H1 (cell line): Measurements from ENCODE around the gene MACROD2. TPM values are rescaled to one million over a fixed set of nuclear protein-coding genes. Genes with fewer than 3 reads are reported as not detected.

Experiments
- CTCF ChIA-PET: fragments of 300-600 bp; sonication (Branson Sonifier 250); formaldehyde crosslinking; loops from one replicate; lab custom pipeline; 2021; ENCODE audit not compliant: partially characterized antibody; lab: Charles Lee
- POLR2A ChIA-PET: fragments of 300-600 bp; sonication (Branson Sonifier 250); formaldehyde crosslinking; loops from one replicate; lab custom pipeline; 2021; ENCODE audit warnings: inconsistent platforms; ENCODE audit not compliant: partially characterized antibody; lab: Charles Lee
- DNase-seq, 2 experiments: peaks; one replicate each; pipeline versions ENCODE4 v3.0.0 to v3.0.0-alpha.2; 2010 to 2022; ENCODE audit warnings: low spot score in 2 of 2, low read depth in 1 of 2, mixed read lengths in 1 of 2
- FAIRE-seq: peaks from 2 replicates; lab custom pipeline; 2011; peaks lifted over from hg19 to GRCh38; lab: Jason Lieb, UNC
- H2AFZ ChIP-seq: 2 replicates; pipeline ENCODE4 v1.8.1; 2012; ENCODE audit warnings: low read length, inconsistent platforms
- H2AK5ac ChIP-seq: 2 replicates; pipeline ENCODE4 v1.6.1; 2013; ENCODE audit warnings: low read depth, low read length
- H2BK120ac ChIP-seq: replicated peaks from 2 replicates; pipeline ENCODE3; 2013; ENCODE audit warnings: low read depth, low read length, inconsistent platforms
- H2BK12ac ChIP-seq: 2 replicates; pipeline ENCODE4 v1.6.1; 2013; ENCODE audit warnings: low read depth, low read length
- H2BK15ac ChIP-seq: 2 replicates; pipeline ENCODE4 v1.6.1; 2013; ENCODE audit warnings: low read length
- H2BK20ac ChIP-seq: 2 replicates; pipeline ENCODE4 v1.6.1; 2013; ENCODE audit warnings: low read length
- H2BK5ac ChIP-seq: 2 replicates; pipeline ENCODE4 v1.6.1; 2013; ENCODE audit warnings: low read depth, low read length
- H3K14ac ChIP-seq: 2 replicates; pipeline ENCODE4 v1.6.1; 2013; ENCODE audit warnings: inconsistent platforms; ENCODE audit not compliant: insufficient read length
- H3K18ac ChIP-seq: 2 replicates; pipeline ENCODE4 v1.6.1; 2013; ENCODE audit warnings: low read length; ENCODE audit errors: extremely low read depth
- H3K23ac ChIP-seq: 2 replicates; pipeline ENCODE4 v1.6.1; 2013; ENCODE audit warnings: inconsistent platforms; ENCODE audit not compliant: insufficient read length
- H3K23me2 ChIP-seq: 2 replicates; pipeline ENCODE4 v1.6.1; 2013; ENCODE audit warnings: low read depth, low read length
- H3K27ac ChIP-seq: 2 replicates; pipeline ENCODE4 v1.6.1; 2011; ENCODE audit warnings: low read depth, low read length, inconsistent platforms
- H3K27me3 ChIP-seq, 4 experiments: replicated peaks in 1 of 4; 1 replicate in 1 of 4; 2 replicates in 3 of 4; pipeline versions ENCODE4 v1.6.1 to v1.8.1; 2011 to 2013; ENCODE audit warnings: low read length in 3 of 4, mild to moderate bottlenecking in 3 of 4, inconsistent platforms in 2 of 4, mixed read lengths in 2 of 4, moderate library complexity in 1 of 4; ENCODE audit not compliant: control insufficient read depth in 3 of 4, insufficient read depth in 3 of 4; ENCODE audit errors: extremely low read depth in 1 of 4
- H3K36me3 ChIP-seq, 4 experiments: 2 replicates each; pipeline versions ENCODE4 v1.6.1 to v1.8.1; 2011 to 2013; ENCODE audit warnings: mild to moderate bottlenecking in 4 of 4, low read length in 3 of 4, moderate library complexity in 2 of 4, control low read depth in 1 of 4, inconsistent platforms in 1 of 4; ENCODE audit not compliant: insufficient read depth in 4 of 4, control insufficient read depth in 2 of 4
- H3K4ac ChIP-seq: replicated peaks from 2 replicates; pipeline ENCODE3; 2013; ENCODE audit warnings: low read length, low read depth, mixed read lengths, inconsistent platforms; ENCODE audit not compliant: insufficient read length
- H3K4me1 ChIP-seq, 4 experiments: replicated peaks in 1 of 4; 1 replicate in 1 of 4; 2 replicates in 3 of 4; pipeline versions ENCODE4 v1.6.1 to v1.8.1; 2011 to 2013; ENCODE audit warnings: low read length in 3 of 4, inconsistent platforms in 2 of 4, mixed read lengths in 1 of 4; ENCODE audit not compliant: insufficient read depth in 4 of 4, control insufficient read depth in 3 of 4
- H3K4me2 ChIP-seq, 2 experiments: 2 replicates each; pipeline versions ENCODE4 v1.6.1 to v1.8.1; 2011 to 2013; ENCODE audit warnings: low read depth in 2 of 2, low read length in 2 of 2, control low read depth in 1 of 2, inconsistent platforms in 1 of 2, mild to moderate bottlenecking in 1 of 2; ENCODE audit not compliant: insufficient read depth in 1 of 2
- H3K4me3 ChIP-seq, 4 experiments: fragments of 200-600, 300-600 bp in 1 of 4; sonication (generic), shearing (Covaris generic), sonication (Bioruptor Twin) in 1 of 4; 2 replicates each; pipeline versions ENCODE4 v1.5.1 to v1.8.1; 2011 to 2016; ENCODE audit warnings: low read length in 4 of 4, low read depth in 3 of 4, control low read depth in 2 of 4, inconsistent platforms in 2 of 4, mild to moderate bottlenecking in 2 of 4, mixed read lengths in 1 of 4, moderate library complexity in 1 of 4; ENCODE audit not compliant: insufficient read depth in 2 of 4; ENCODE audit errors: extremely low read depth in 1 of 4
- H3K56ac ChIP-seq: replicated peaks from 2 replicates; pipeline ENCODE3; 2013; ENCODE audit warnings: low read depth, mild to moderate bottlenecking, mixed read lengths, low read length, inconsistent platforms; ENCODE audit not compliant: insufficient read length
- H3K79me1 ChIP-seq: 2 replicates; pipeline ENCODE4 v1.6.1; 2013; ENCODE audit warnings: low read depth, low read length, control low read depth
- H3K79me2 ChIP-seq, 2 experiments: 2 replicates each; pipeline versions ENCODE4 v1.6.1 to v1.8.1; 2012 to 2013; ENCODE audit warnings: low read length in 2 of 2, mild to moderate bottlenecking in 2 of 2, inconsistent platforms in 1 of 2; ENCODE audit not compliant: insufficient read depth in 2 of 2, control insufficient read depth in 1 of 2
- H3K9ac ChIP-seq, 4 experiments: replicated peaks in 1 of 4; 1 replicate in 1 of 4; 2 replicates in 3 of 4; pipeline versions ENCODE4 v1.6.1 to v1.8.1; 2011 to 2013; ENCODE audit warnings: low read depth in 3 of 4, low read length in 3 of 4, control low read depth in 2 of 4, mild to moderate bottlenecking in 2 of 4, moderate library complexity in 2 of 4, inconsistent platforms in 1 of 4; ENCODE audit errors: extremely low read depth in 1 of 4
- H3K9me3 ChIP-seq, 2 experiments: 2 replicates each; pipeline versions ENCODE4 v1.6.1 to v1.8.1; 2012 to 2013; ENCODE audit warnings: mild to moderate bottlenecking in 2 of 2, moderate library complexity in 2 of 2, control low read depth in 1 of 2, inconsistent platforms in 1 of 2, low read depth in 1 of 2, low read length in 1 of 2, mixed read lengths in 1 of 2; ENCODE audit not compliant: insufficient read depth in 2 of 2
- H4K20me1 ChIP-seq, 2 experiments: replicated peaks in 1 of 2; 2 replicates each; pipeline versions ENCODE3 to v1.8.1; 2011 to 2013; ENCODE audit warnings: inconsistent platforms in 2 of 2, low read length in 2 of 2, mild to moderate bottlenecking in 1 of 2; ENCODE audit not compliant: insufficient read depth in 2 of 2, control insufficient read depth in 1 of 2
- H4K5ac ChIP-seq: 2 replicates; pipeline ENCODE4 v1.6.1; 2013; ENCODE audit warnings: low read length, low read depth, mixed read lengths, inconsistent platforms; ENCODE audit not compliant: insufficient read length
- H4K8ac ChIP-seq: 2 replicates; pipeline ENCODE4 v1.8.0; 2013; ENCODE audit warnings: mild to moderate bottlenecking, moderate library complexity, low read length, inconsistent platforms; ENCODE audit not compliant: insufficient read depth; ENCODE audit errors: extremely low read depth
- H4K91ac ChIP-seq: replicated peaks from 2 replicates; pipeline ENCODE3; 2013; ENCODE audit warnings: low read length, mixed read lengths, inconsistent platforms; ENCODE audit not compliant: insufficient read length
- FOSL1 ChIP-seq: IDR thresholded peaks from 2 replicates; pipeline ENCODE4 v1.6.1; 2011; ENCODE audit warnings: mild to moderate bottlenecking, low read depth, low read length, moderate library complexity; ENCODE audit not compliant: insufficient read depth
- HDAC2 ChIP-seq, 2 experiments: fragments of 300-600 bp in 1 of 2; sonication (generic) in 1 of 2; IDR thresholded peaks; 2 replicates each; pipeline ENCODE4 v1.6.1; 2011 to 2012; ENCODE audit warnings: low read depth in 2 of 2, low read length in 2 of 2, mild to moderate bottlenecking in 2 of 2, moderate library complexity in 2 of 2, borderline replicate concordance in 1 of 2, inconsistent platforms in 1 of 2
- HDAC6 ChIP-seq: IDR thresholded peaks from one replicate; pipeline ENCODE4 v1.7.1; 2012; ENCODE audit warnings: low read depth, mild to moderate bottlenecking, inconsistent platforms, low read length, moderate library complexity
- JUN ChIP-seq: IDR thresholded peaks from 2 replicates; pipeline ENCODE4 v1.6.1; 2011; ENCODE audit warnings: low read depth, mild to moderate bottlenecking, improper control_type of control experiment, low read length
- KDM1A ChIP-seq: fragments of 200-600, 300-600 bp; sonication (generic); IDR thresholded peaks from 2 replicates; pipeline ENCODE4 v1.7.1; 2016; ENCODE audit warnings: mild to moderate bottlenecking, low read length, borderline replicate concordance
- KDM5A ChIP-seq: fragments of 200-600 bp; IDR thresholded peaks from 2 replicates; pipeline ENCODE4 v1.7.1; 2012; ENCODE audit warnings: mild to moderate bottlenecking, low read length, inconsistent platforms, mixed read lengths
- RXRA ChIP-seq: IDR thresholded peaks from 2 replicates; pipeline ENCODE4 v1.6.1; 2011; ENCODE audit warnings: low read depth, mild to moderate bottlenecking, low read length, moderate library complexity; ENCODE audit not compliant: insufficient read depth
- SIX5 ChIP-seq: IDR thresholded peaks from 2 replicates; pipeline ENCODE4 v1.6.1; 2011; ENCODE audit warnings: mild to moderate bottlenecking, low read depth, low read length
- TBP ChIP-seq: IDR thresholded peaks from 2 replicates; pipeline ENCODE4 v1.6.1; 2011; ENCODE audit warnings: low read depth, low read length, improper control_type of control experiment
- WGBS, 2 experiments: shearing (Covaris generic) in 1 of 2; methylation state at CpG; one replicate each; pipeline versions ENCODE4 v1.1.6 to v1.1.7; 2013 to 2015; ENCODE audit warnings: low lambda C conversion rate in 2 of 2, mixed read lengths in 2 of 2, inconsistent platforms in 1 of 2, low coverage in 1 of 2, missing lambda C conversion rate in 1 of 2; ENCODE audit not compliant: insufficient replicate concordance in 2 of 2, insufficient coverage in 1 of 2, insufficient read length in 1 of 2; ENCODE audit errors: extremely low coverage in 1 of 2, missing lambda C conversion rate in 1 of 2; 5-methylcytosine and 5-hydroxymethylcytosine counted together
- polyA plus RNA-seq, 7 experiments: library from polyadenylated mRNA; depleted of rRNA in 3 of 7; stranded (reverse) in 5 of 7; unstranded in 2 of 7; fragments of >200 nt in 5 of 7; fragments of 200-250 nt in 2 of 7; gene quantifications; 1 replicate in 5 of 7; 2 replicates in 1 of 7; 4 replicates in 1 of 7; pipeline versions ENCODE4 v1.2.1 to v1.2.3, GENCODE V29; 2011 to 2013; ENCODE audit warnings: missing spikeins in 2 of 7, mixed read lengths in 2 of 7
- total RNA-seq: library from RNA; stranded (reverse); fragmentation: NEBNext Ultra II Directional; extraction: Animal tissue kit (Norgen Biotek cat#: 25700); gene quantifications from 2 replicates; pipeline ENCODE4 v1.2.1, GENCODE V29; 2021
- TF ChIP-seq, protein P1 (sequence below): IDR thresholded peaks from 2 replicates; pipeline ENCODE4 v1.6.1; 2011; ENCODE audit warnings: low read length, improper control_type of control experiment

Gene MACROD2
- total and polyA plus RNA-seq, 2 of the 8 experiments (the other 6 are each of a cell fraction or from before 2014, with no cell fraction given) = 0.70 to 3.9 TPM

DNA sequence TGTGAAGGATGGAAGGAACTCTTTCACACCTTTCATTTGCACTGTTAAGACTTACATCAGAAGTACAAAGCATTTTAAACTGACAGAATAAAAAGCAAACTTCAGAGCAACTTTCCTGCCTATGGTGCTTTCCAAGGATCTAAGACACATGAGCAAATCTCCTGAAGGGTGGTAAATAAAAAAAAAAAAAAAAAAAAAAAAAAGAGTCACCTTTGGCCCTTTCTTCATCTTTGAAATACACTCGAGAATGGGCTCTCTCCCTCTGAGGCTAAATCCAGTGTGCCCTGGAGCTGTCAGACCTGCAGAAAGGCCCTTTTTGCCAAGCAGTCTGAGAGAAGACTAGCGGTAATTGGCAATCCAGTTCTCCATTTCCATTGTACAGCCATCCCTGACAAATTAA lies 1455.9 kb downstream of the MACROD2 start:
- Histone ChIP-seq H3K4ac (no peak overlapping the region), H3K18ac (no peak overlapping the region), H2BK15ac (no peak overlapping the region), H2BK5ac (no peak overlapping the region), H4K5ac (no peak overlapping the region), H4K8ac (no peak overlapping the region), H3K56ac (no peak overlapping the region), H2AFZ (no peak overlapping the region), H4K91ac (no peak overlapping the region), H3K23ac (no peak overlapping the region), H3K36me3 (no peaks in the 10 kb centered on the region), H2BK12ac (no peak overlapping the region), H2AK5ac (no peak overlapping the region), H2BK120ac (no peak overlapping the region), H3K27me3 (no peaks in the 10 kb centered on the region), H3K9ac (no peak overlapping the region), H3K4me1 (no peaks in the 10 kb centered on the region), H3K14ac (no peak overlapping the region), H2BK20ac (no peak overlapping the region), H3K4me3 (no peak overlapping the region), H3K27ac (no peak overlapping the region), H3K4me2 (no peak overlapping the region), H3K79me2 (no peaks in the 10 kb centered on the region), H3K9me3 (no peaks in the 10 kb centered on the region), H3K79me1 (no peaks in the 10 kb centered on the region), H4K20me1 (no peaks in the 10 kb centered on the region), H3K23me2 (no peaks in the 10 kb centered on the region)
- WGBS, 2 experiments = 80% methylated on average over 2 of the region's 2 CpGs; no CpG with 5 or more reads in 1 of the 2 experiments
- DNase-seq (no peak), FAIRE-seq (no peak)
- CTCF ChIA-PET = interaction anchor here (0.6 to 1.2 kb wide), 2 partner anchors 40 to 1546 kb away, joined by 3 read pairs; no protein-coding TSS in a partner anchor
- TF ChIP-seq KDM5A = no peak
- no peak for TF ChIP-seq JUN
- TF ChIP-seq HDAC2 (IDR thresholded peaks at IDR 0.05; ENCODE audit: borderline replicate concordance in 1 of 2, low read depth in 2 of 2, low read length in 2 of 2) = no peak
- no peak for TF ChIP-seq TBP
- no peak for TF ChIP-seq KDM1A
- no peak for TF ChIP-seq HDAC6
- TF ChIP-seq, protein P1, sequence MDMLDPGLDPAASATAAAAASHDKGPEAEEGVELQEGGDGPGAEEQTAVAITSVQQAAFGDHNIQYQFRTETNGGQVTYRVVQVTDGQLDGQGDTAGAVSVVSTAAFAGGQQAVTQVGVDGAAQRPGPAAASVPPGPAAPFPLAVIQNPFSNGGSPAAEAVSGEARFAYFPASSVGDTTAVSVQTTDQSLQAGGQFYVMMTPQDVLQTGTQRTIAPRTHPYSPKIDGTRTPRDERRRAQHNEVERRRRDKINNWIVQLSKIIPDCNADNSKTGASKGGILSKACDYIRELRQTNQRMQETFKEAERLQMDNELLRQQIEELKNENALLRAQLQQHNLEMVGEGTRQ = no peak
- no peak for TF ChIP-seq FOSL1
- TF ChIP-seq RXRA = no peak
- TF ChIP-seq SIX5 = no peak
- POLR2A ChIA-PET = no interaction called here
